GM12891 (cell line): ENCODE data around the gene SUCO.

Experiments used
- PAX5 ChIP-seq: IDR thresholded peaks from 2 replicates; pipeline ENCODE4 v1.6.1; 2011; ENCODE audit warnings: low read length, moderate library complexity, mild to moderate bottlenecking; ENCODE audit not compliant: insufficient read depth, severe bottlenecking
- POLR2A ChIP-seq: IDR thresholded peaks from 2 replicates; pipeline ENCODE4 v1.6.1; 2011; ENCODE audit warnings: low read depth, low read length, control low read depth
- POLR2AphosphoS5 ChIP-seq: IDR thresholded peaks from 2 replicates; pipeline ENCODE4 v1.6.1; 2011; ENCODE audit warnings: low read depth, low read length, control low read depth
- POU2F2 ChIP-seq: IDR thresholded peaks from 2 replicates; pipeline ENCODE4 v1.6.1; 2011; ENCODE audit warnings: low read depth, mild to moderate bottlenecking, control low read depth, low read length, moderate library complexity
- SPI1 ChIP-seq: IDR thresholded peaks from 2 replicates; pipeline ENCODE4 v1.6.1; 2011; ENCODE audit warnings: low read depth, low read length, control low read depth
- TAF1 ChIP-seq: IDR thresholded peaks from 2 replicates; pipeline ENCODE4 v1.6.1; 2011; ENCODE audit warnings: low read depth, low read length, control low read depth

- TF ChIP-seq TAF1 (no peak), SPI1 (no peak), POLR2A (no peak), POLR2AphosphoS5 (no peak), PAX5 (no peak), POU2F2 (no peak)
Measured at GRCh38 chr1:172513479-172513878, 19.5 kb upstream of the SUCO start.
